Keratinocyte (primary cell): ENCODE data around the gene LNPEP. TPM values are rescaled to one million over a fixed set of nuclear protein-coding genes. Genes with fewer than 3 reads are reported as not detected.

ENCODE experiments used
- DNase-seq: peaks from one replicate; pipeline ENCODE4 v3.0.0-alpha.2; 2011; ENCODE audit warnings: low read depth, missing footprints, low spot score
- FAIRE-seq: peaks from 2 replicates; lab custom pipeline; 2011; peaks lifted over from hg19 to GRCh38; lab: Jason Lieb, UNC
- H2AFZ ChIP-seq: 2 replicates; pipeline ENCODE4 v1.6.0; 2012; ENCODE audit warnings: low read length, control low read depth, inconsistent platforms; ENCODE audit not compliant: control insufficient read depth
- H3K27ac ChIP-seq: 2 replicates; pipeline ENCODE4 v1.5.1; 2011; ENCODE audit warnings: low read length; ENCODE audit not compliant: control insufficient read depth, insufficient read depth
- H3K27me3 ChIP-seq: 3 replicates; pipeline ENCODE4 v1.6.0; 2011; ENCODE audit warnings: low read length; ENCODE audit not compliant: control insufficient read depth, insufficient read depth; ENCODE audit errors: extremely low read depth
- H3K36me3 ChIP-seq, 2 experiments: 2 replicates in 1 of 2; 3 replicates in 1 of 2; pipeline ENCODE4 v1.5.1; 2011; ENCODE audit warnings: low read length in 2 of 2, mild to moderate bottlenecking in 1 of 2; ENCODE audit not compliant: control insufficient read depth in 2 of 2, insufficient read depth in 2 of 2; ENCODE audit errors: extremely low read depth in 1 of 2
- H3K4me1 ChIP-seq: 3 replicates; pipeline ENCODE4 v1.5.1; 2011; ENCODE audit warnings: low read length; ENCODE audit not compliant: control insufficient read depth, insufficient read depth; ENCODE audit errors: extremely low read depth
- H3K4me2 ChIP-seq: 3 replicates; pipeline ENCODE4 v1.6.0; 2011; ENCODE audit warnings: low read depth, low read length; ENCODE audit not compliant: control insufficient read depth, insufficient read depth; ENCODE audit errors: extremely low read depth
- H3K4me3 ChIP-seq, 3 experiments: fragments of 200-600 bp in 1 of 3; sonication (generic) in 1 of 3; 2 replicates in 2 of 3; 3 replicates in 1 of 3; pipeline ENCODE4 v1.5.1; 2011 to 2016; ENCODE audit warnings: low read length in 3 of 3, mild to moderate bottlenecking in 3 of 3, control low read depth in 2 of 3, inconsistent platforms in 1 of 3, low read depth in 1 of 3, mixed read lengths in 1 of 3, mixed run types in 1 of 3, moderate library complexity in 1 of 3; ENCODE audit not compliant: control insufficient read depth in 2 of 3, insufficient read depth in 2 of 3; ENCODE audit errors: extremely low read depth in 1 of 3
- H3K79me2 ChIP-seq: 2 replicates; pipeline ENCODE4 v1.6.0; 2012; ENCODE audit warnings: low read length; ENCODE audit not compliant: control insufficient read depth, insufficient read depth
- H3K9ac ChIP-seq: 3 replicates; pipeline ENCODE4 v1.6.0; 2011; ENCODE audit warnings: low read length; ENCODE audit not compliant: control insufficient read depth, insufficient read depth; ENCODE audit errors: extremely low read depth
- H3K9me1 ChIP-seq: 3 replicates; pipeline ENCODE4 v1.6.0; 2011; ENCODE audit warnings: low read length; ENCODE audit not compliant: control insufficient read depth, insufficient read depth; ENCODE audit errors: extremely low read depth
- H3K9me3 ChIP-seq: 2 replicates; pipeline ENCODE4 v1.5.1; 2012; ENCODE audit warnings: low read depth, low read length; ENCODE audit not compliant: control insufficient read depth
- H4K20me1 ChIP-seq: 3 replicates; pipeline ENCODE4 v1.6.0; 2011; ENCODE audit warnings: low read length; ENCODE audit not compliant: control insufficient read depth, insufficient read depth; ENCODE audit errors: extremely low read depth
- EZH2 ChIP-seq: IDR thresholded peaks from one replicate; pipeline ENCODE4 v1.6.1; 2012; ENCODE audit warnings: inconsistent platforms, mild to moderate bottlenecking, low read length, moderate library complexity
- dilution Hi-C: fragments of 300-500 bp; cut with MboI; formaldehyde crosslinking; loops from one replicate; pipeline ENCODE4 v1.7.0; 2020; ENCODE audit warnings: low sequenced_read_pairs; ENCODE audit not compliant: extremely low pct_ligation_motif_present
- polyA plus RNA-seq, 5 experiments: library from polyadenylated mRNA; depleted of rRNA in 3 of 5; stranded (reverse) in 3 of 5; stranded (forward) in 1 of 5; unstranded in 1 of 5; fragments of >200 nt; gene quantifications; 1 replicate in 1 of 5; 2 replicates in 3 of 5; 3 replicates in 1 of 5; pipeline versions ENCODE4 v1.2.1 to v1.2.3, GENCODE V29; 2011 to 2012; ENCODE audit warnings: missing spikeins in 2 of 5, low read depth in 1 of 5, low replicate concordance in 1 of 5
- TF ChIP-seq, protein P1 (sequence below), 3 experiments: IDR thresholded peaks in 1 of 3; conservative IDR thresholded peaks in 1 of 3; optimal IDR thresholded peaks in 1 of 3; 2 replicates in 2 of 3; 3 replicates in 1 of 3; pipeline versions ENCODE3 to v1.5.1; 2011; ENCODE audit warnings: low read length in 3 of 3, mild to moderate bottlenecking in 3 of 3, moderate library complexity in 2 of 3, control low read depth in 1 of 3, inconsistent platforms in 1 of 3; ENCODE audit not compliant: insufficient read depth in 2 of 3; ENCODE audit errors: extremely low read depth in 1 of 3

The LNPEP gene
- polyA plus RNA-seq, 1 donor (not counting 4 experiments of a cell fraction or from before 2014, with no cell fraction given), result 26.6 TPM

DNA sequence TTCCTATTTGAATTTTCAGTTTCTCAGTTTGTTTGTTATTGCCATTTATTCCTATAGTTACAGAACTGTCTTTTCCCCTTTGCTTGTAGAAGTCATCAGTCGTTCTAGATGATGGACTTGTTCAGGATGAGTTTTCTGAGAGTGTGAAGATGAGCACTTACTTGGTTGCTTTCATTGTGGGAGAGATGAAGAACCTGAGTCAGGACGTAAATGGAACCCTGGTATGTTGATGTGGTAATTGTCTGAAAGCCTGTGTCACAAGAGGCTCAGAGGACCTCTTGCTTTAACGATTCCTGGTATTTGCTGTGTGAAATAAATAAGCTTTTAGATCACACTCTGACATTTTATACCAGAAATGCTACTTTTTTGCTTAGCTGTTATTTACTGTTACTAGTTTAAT lies 50.6 kb downstream of the LNPEP start:
- Histone ChIP-seq H4K20me1 (no peaks in the 10 kb centered on the region), H3K27ac (no peak overlapping the region), H2AFZ (no peak overlapping the region), H3K9me3 (no peaks in the 10 kb centered on the region), H3K36me3 (peaks cover 0 to 8% of the 10 kb centered on the region in 2 experiments), H3K79me2 (peaks cover 9% of the 10 kb centered on the region), H3K27me3 (no peaks in the 10 kb centered on the region), H3K9ac (no peak overlapping the region), H3K4me3 (no peak overlapping the region), H3K4me1 (no peaks in the 10 kb centered on the region), H3K4me2 (no peak overlapping the region), H3K9me1 (no peaks in the 10 kb centered on the region)
- dilution Hi-C loops, result no loop called here
- no peak for DNase-seq
- no peak for FAIRE-seq
- TF ChIP-seq EZH2, result no peak
- TF ChIP-seq, protein P1, sequence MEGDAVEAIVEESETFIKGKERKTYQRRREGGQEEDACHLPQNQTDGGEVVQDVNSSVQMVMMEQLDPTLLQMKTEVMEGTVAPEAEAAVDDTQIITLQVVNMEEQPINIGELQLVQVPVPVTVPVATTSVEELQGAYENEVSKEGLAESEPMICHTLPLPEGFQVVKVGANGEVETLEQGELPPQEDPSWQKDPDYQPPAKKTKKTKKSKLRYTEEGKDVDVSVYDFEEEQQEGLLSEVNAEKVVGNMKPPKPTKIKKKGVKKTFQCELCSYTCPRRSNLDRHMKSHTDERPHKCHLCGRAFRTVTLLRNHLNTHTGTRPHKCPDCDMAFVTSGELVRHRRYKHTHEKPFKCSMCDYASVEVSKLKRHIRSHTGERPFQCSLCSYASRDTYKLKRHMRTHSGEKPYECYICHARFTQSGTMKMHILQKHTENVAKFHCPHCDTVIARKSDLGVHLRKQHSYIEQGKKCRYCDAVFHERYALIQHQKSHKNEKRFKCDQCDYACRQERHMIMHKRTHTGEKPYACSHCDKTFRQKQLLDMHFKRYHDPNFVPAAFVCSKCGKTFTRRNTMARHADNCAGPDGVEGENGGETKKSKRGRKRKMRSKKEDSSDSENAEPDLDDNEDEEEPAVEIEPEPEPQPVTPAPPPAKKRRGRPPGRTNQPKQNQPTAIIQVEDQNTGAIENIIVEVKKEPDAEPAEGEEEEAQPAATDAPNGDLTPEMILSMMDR (optimal IDR thresholded peaks at IDR 0.05 in 1 of 3, IDR thresholded peaks at IDR 0.05 in 1 of 3, conservative IDR thresholded peaks at IDR 0.05 in 1 of 3; ENCODE audit: extremely low read depth in 1 of 3, insufficient read depth in 2 of 3, low read length in 3 of 3), result no peak

DNA sequence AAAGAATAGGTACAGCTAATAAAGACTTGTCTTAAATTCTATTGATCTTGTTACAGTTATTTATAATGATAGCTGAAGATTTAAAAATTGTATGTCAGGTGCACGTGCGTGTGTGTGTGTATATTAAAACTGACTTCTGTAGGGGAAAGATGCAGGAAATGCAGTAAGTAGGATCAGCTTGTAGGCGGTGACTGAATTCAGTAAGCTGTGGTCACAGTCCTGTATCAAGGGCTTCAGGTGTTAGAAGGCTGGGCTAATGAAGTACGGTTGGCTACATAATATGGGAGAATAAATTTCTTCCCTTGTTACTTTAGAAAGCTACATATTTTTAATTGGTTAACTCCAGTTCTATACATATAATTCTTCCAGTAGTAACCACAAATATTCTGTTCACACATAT lies 54.2 kb downstream of the LNPEP start:
- H3K79me2 ChIP-seq, result no peaks in the 10 kb centered on the region
- H3K4me1 ChIP-seq, result no peaks in the 10 kb centered on the region
- no peak for FAIRE-seq
- no peaks in the 10 kb centered on the region for H3K27me3 ChIP-seq
- no peak overlapping the region for H2AFZ ChIP-seq
- dilution Hi-C loops, result no loop called here
- H3K4me3 ChIP-seq, result no peak overlapping the region
- peaks cover 3 to 6% of the 10 kb centered on the region in 2 experiments for H3K36me3 ChIP-seq
- no peak overlapping the region for H3K4me2 ChIP-seq
- no peaks in the 10 kb centered on the region for H3K9me1 ChIP-seq
- H4K20me1 ChIP-seq, result no peaks in the 10 kb centered on the region
- TF ChIP-seq, protein P1 (optimal IDR thresholded peaks at IDR 0.05 in 1 of 3, IDR thresholded peaks at IDR 0.05 in 1 of 3, conservative IDR thresholded peaks at IDR 0.05 in 1 of 3; ENCODE audit: extremely low read depth in 1 of 3, insufficient read depth in 2 of 3, low read length in 3 of 3), result no peak
- TF ChIP-seq EZH2, result no peak
- no peak for DNase-seq
- no peaks in the 10 kb centered on the region for H3K9me3 ChIP-seq
- no peak overlapping the region for H3K27ac ChIP-seq
- H3K9ac ChIP-seq, result no peak overlapping the region
